Activated T-helper 17 cell treated with anti-CD3 and anti-CD28 coated beads, Interleukin-2, amount 50 U/mL, for 72 hours (primary cell): ENCODE data around the gene PPP3R2. TPM values are rescaled to one million over a fixed set of nuclear protein-coding genes. Genes with fewer than 3 reads are reported as not detected.

Source experiments
- ATAC-seq: fragments of 150-1000 bp; cut with Tn5 transposase; replicated peaks from 2 replicates; pipeline ENCODE4 v1.10.0; 2021; ENCODE audit warnings: mild to moderate bottlenecking, moderate library complexity
- H3K27ac Mint-ChIP-seq: one replicate; pipeline ENCODE4 v1.8.0; 2022; ENCODE audit warnings: mixed read lengths
- H3K27me3 Mint-ChIP-seq: one replicate; pipeline ENCODE4 v1.8.0; 2022; ENCODE audit warnings: mixed read lengths
- H3K36me3 Mint-ChIP-seq: one replicate; pipeline ENCODE4 v1.8.0; 2022; ENCODE audit warnings: low read depth, mild to moderate bottlenecking, mixed read lengths
- H3K4me1 Mint-ChIP-seq: one replicate; pipeline ENCODE4 v1.8.0; 2022; ENCODE audit warnings: mixed read lengths
- H3K4me3 Mint-ChIP-seq: one replicate; pipeline ENCODE4 v1.8.0; 2022; ENCODE audit warnings: mild to moderate bottlenecking, mixed read lengths
- H3K9me3 Mint-ChIP-seq: one replicate; pipeline ENCODE4 v1.8.0; 2022; ENCODE audit warnings: mixed read lengths
- total RNA-seq, 2 donors: library from RNA; stranded (reverse); gene quantifications; one replicate each; pipeline ENCODE4 v1.2.3, GENCODE V29; 2022

Gene PPP3R2, protein sequence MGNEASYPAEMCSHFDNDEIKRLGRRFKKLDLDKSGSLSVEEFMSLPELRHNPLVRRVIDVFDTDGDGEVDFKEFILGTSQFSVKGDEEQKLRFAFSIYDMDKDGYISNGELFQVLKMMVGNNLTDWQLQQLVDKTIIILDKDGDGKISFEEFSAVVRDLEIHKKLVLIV
- total RNA-seq, result not detected

DNA sequence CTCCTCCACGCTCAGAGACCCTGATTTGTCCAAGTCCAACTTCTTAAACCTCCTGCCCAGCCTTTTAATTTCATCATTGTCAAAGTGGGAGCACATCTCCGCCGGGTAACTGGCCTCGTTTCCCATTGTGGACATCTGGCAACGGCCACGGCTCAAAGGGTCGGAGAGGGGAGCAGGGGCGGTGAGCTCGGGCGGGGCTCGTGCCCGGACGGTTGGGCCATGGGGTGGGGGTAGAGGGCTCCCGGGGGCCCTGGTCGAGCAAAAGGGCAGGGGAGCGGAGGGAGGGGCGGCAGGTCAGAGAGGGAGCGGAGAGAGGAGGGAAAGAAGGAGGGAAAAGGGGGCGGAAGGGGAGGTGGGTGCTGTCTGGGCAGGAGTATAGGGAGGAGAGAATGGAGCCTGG is at the start of gene PPP3R2:
PPP3R2 (minus strand) TSS at position 174 of the 400 bp plus-strand sequence; CDS start at position 126, 48 bp downstream.
- H3K27me3 Mint-ChIP-seq, result peaks cover 4% of the 10 kb centered on the region
- H3K4me1 Mint-ChIP-seq, result no peaks in the 10 kb centered on the region
- H3K9me3 Mint-ChIP-seq, result no peaks in the 10 kb centered on the region
- no peak within 1 kb of the TSS for H3K4me3 Mint-ChIP-seq
- ATAC-seq, result no peak
- no peaks in the 10 kb centered on the region for H3K36me3 Mint-ChIP-seq
- H3K27ac Mint-ChIP-seq, result no peak within 1 kb of the TSS

DNA sequence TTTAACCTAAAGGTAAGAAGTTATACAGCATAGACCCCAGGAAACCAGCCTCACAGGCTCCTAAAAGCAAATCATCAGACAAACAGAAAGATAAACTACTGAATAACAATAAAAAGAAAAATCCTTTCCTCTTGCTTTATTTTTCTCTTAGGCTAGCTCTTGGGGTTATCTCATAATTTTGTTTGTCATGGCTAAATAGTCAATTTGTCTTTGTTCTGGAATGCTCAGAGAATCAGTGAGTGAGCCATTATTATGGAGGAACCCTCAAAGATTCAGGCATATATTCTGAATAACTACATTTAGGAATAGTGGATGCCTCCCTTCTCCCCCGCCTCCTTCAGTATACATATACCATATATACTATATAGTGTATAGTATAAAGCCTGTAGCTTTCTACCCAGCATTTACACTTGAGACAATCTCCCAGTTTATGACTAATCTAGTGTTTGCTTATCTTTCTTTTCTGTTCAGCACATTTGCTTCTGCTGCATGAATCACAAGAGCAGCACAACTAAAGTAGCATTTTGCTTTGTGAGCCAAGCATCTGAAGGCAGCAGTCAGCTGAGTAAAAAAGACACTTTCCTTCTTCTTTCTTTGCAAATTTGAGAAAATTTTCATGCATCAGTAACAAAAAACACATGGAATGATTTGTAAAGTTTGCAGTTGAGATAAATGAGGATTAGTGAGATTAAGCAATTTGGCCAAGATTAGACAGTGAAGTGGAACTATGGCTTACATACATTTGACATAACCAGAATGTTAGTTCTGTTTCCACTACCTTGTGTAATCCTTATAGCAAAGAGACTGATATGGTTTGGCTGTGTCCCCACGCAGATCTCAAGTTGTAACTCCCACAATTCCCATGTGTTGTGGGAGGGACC is 45.3 kb upstream of the PPP3R2 start:
- ATAC-seq, result no peak
- no peak overlapping the region for H3K4me3 Mint-ChIP-seq

DNA sequence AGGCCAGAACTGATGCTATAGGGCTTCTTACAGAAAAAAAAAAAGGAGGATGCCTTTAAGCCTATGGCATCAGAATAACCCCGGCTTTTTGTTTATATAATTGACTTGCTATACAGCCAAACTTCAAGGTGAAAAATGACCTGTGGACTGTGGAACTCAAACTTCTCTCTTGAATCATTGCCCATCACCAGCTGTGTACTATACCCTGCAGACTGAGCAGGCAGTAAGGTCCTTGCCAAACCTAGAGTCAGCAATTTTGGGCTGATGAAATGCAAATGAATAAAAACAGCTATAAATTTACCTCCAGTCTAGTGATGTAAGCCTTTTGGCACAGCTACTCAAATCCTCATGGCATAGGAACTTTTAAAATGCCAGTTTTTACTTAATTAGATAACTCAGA is 44.5 kb upstream of the PPP3R2 start:
- no peak for ATAC-seq
- no peaks in the 10 kb centered on the region for H3K36me3 Mint-ChIP-seq
- H3K4me1 Mint-ChIP-seq, result no peaks in the 10 kb centered on the region
- no peak overlapping the region for H3K27ac Mint-ChIP-seq
- no peaks in the 10 kb centered on the region for H3K9me3 Mint-ChIP-seq
- peaks cover 3% of the 10 kb centered on the region for H3K27me3 Mint-ChIP-seq
- no peak overlapping the region for H3K4me3 Mint-ChIP-seq

More for the DNA sequence above, 45.3 kb upstream of the PPP3R2 start:
- Mint-ChIP-seq H3K4me1 (no peaks in the 10 kb centered on the region), H3K27ac (no peak overlapping the region), H3K9me3 (no peaks in the 10 kb centered on the region), H3K36me3 (no peaks in the 10 kb centered on the region), H3K27me3 (peaks cover 3% of the 10 kb centered on the region)

DNA sequence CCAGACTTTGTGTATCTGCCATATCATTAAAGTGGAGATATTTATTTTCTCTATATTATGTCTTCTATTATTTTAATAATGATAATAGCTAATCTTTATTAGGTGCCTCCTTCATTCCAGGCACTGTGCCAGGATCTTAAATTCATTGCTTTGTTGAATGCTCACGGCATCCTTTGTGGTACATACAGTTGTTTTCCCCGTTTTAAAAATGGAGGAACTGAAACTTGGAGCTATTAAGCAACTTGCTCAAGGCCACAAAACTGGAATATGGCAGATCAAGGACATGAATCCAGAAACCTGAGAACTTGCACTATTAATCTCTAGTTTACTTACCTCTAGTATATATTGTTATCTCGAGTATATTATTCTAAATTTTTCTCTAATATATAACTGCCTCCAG is 41.5 kb upstream of the PPP3R2 start:
- H3K27ac Mint-ChIP-seq, result no peak overlapping the region
- H3K4me3 Mint-ChIP-seq, result no peak overlapping the region
- H3K27me3 Mint-ChIP-seq, result peaks cover 3% of the 10 kb centered on the region
- no peaks in the 10 kb centered on the region for H3K4me1 Mint-ChIP-seq
- ATAC-seq, result no peak
- H3K36me3 Mint-ChIP-seq, result no peaks in the 10 kb centered on the region
- H3K9me3 Mint-ChIP-seq, result no peaks in the 10 kb centered on the region

DNA sequence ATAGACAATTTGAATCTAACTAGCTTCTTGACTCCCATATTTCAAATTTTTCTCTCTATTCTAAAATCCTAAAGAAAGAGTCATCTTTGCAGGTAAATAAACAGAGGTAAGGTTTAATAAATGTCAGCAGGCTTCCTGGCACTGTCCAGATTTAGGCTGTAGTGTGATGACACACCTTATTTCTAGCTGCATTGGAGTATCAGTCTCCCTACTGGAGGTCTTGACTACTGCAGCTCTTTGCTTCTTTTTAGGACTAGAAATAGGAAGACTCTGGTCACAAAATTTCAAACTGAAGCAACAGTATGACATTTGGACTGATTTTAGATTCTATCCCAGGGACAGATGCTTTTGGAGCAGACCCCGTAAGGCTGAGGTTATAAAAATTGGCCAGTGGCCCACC is 40.7 kb upstream of the PPP3R2 start:
- ATAC-seq, result no peak
- H3K9me3 Mint-ChIP-seq, result no peaks in the 10 kb centered on the region
- no peak overlapping the region for H3K27ac Mint-ChIP-seq
- no peak overlapping the region for H3K4me3 Mint-ChIP-seq
- no peaks in the 10 kb centered on the region for H3K4me1 Mint-ChIP-seq
- H3K36me3 Mint-ChIP-seq, result no peaks in the 10 kb centered on the region
- no peaks in the 10 kb centered on the region for H3K27me3 Mint-ChIP-seq

DNA sequence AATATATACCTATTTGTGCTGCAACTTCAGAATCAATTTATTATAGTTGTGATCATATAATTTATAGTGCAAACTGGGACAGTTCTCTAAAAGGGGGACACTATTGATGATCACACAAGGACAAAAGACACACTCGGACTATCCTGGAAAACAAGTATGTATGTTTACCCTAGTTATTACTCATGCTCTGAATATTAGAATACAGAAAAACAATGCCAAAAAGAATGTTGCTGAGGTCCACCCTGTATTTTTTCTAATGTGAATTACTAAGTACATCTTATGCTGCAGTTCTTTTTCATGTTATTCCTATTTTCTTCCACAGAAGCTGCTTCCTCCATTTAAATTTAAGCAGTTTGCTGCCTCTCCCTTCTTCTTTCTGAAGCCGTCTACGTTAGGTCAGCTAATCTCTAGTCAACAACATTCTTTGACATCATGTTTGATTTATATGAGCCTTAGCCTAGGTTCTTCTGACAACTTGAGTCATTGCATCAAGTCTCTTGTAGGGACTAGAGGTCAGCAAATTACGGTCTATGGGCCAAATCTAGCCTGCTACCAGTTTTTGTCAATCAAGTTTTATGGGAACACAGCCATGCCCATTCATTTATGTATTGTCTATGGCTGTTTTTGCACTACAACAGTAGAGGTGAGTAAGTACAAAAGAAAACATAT is 40.1 kb upstream of the PPP3R2 start:
- H3K36me3 Mint-ChIP-seq, result no peaks in the 10 kb centered on the region
- ATAC-seq, result no peak
- H3K27ac Mint-ChIP-seq, result no peak overlapping the region
- no peaks in the 10 kb centered on the region for H3K9me3 Mint-ChIP-seq
- no peaks in the 10 kb centered on the region for H3K4me1 Mint-ChIP-seq
- H3K27me3 Mint-ChIP-seq, result no peaks in the 10 kb centered on the region
- no peak overlapping the region for H3K4me3 Mint-ChIP-seq

DNA sequence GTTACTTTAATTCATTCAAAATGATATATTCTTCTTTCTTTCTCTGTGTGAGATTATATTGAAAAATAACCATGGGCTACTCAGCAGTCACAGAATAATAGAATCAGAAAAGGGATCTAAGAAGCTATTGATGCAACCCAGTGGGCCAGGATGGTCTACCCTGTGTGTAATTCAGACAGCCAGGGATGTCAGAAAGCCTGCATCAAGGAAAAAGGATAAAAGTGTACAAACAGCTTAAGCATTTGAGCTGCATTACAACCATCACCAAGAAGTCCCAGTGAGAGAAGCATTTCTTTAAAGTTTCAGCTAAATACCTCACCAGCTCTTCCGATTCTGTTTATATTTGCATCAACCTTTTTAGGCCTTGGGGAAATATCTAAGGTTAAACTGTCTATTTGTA is 37.8 kb upstream of the PPP3R2 start:
- no peak for ATAC-seq
- no peak overlapping the region for H3K27ac Mint-ChIP-seq
- H3K4me1 Mint-ChIP-seq, result no peaks in the 10 kb centered on the region

DNA sequence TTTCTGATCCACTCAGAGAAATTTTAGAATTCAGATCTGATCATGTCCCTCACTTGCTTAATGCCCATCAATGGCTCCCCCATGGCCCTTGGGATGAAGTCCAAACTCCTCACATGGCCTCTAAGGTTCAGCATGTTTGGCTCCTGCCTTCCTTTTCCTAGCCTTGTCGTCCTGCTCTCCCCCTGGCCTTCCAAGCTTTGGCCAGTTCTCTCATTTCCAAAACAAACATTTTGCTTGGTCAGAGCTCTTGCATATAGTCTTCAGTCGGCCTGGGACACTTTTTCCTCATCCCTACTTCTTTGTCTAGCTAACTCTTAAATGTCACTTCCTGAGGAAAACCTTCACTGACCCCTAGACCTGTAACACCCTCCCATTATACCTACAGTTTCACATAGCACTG is 37.1 kb upstream of the PPP3R2 start:
- Mint-ChIP-seq H3K27ac (no peak overlapping the region), H3K27me3 (no peaks in the 10 kb centered on the region)
- no peak for ATAC-seq

More for the DNA sequence above, 37.8 kb upstream of the PPP3R2 start:
- Mint-ChIP-seq H3K36me3 (no peaks in the 10 kb centered on the region), H3K27me3 (no peaks in the 10 kb centered on the region), H3K4me3 (no peak overlapping the region), H3K9me3 (no peaks in the 10 kb centered on the region)

DNA sequence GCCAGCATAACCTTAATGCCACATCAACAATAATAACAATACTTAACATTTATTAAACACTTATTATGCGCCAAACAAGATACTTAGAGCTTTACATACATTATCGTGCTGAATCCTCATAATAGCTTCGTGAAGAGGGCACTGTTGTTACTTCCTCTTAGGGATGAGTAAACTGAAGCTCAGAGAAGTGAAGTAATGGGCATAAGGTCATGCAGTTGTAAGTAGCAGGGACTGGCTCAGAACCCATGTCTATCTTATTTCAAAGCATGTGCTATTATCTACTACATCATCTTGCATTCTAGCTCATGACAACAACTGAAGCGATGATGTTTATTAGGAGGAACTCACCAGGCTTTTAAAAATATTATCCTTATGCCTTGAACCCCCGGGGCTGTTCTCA is 34.9 kb upstream of the PPP3R2 start:
- H3K4me3 Mint-ChIP-seq, result no peak overlapping the region
- ATAC-seq, result no peak
- no peaks in the 10 kb centered on the region for H3K36me3 Mint-ChIP-seq
- no peak overlapping the region for H3K27ac Mint-ChIP-seq
- no peaks in the 10 kb centered on the region for H3K27me3 Mint-ChIP-seq
- no peaks in the 10 kb centered on the region for H3K4me1 Mint-ChIP-seq
- H3K9me3 Mint-ChIP-seq, result no peaks in the 10 kb centered on the region

More for the DNA sequence above, 37.1 kb upstream of the PPP3R2 start:
- Mint-ChIP-seq H3K9me3 (no peaks in the 10 kb centered on the region), H3K4me1 (no peaks in the 10 kb centered on the region), H3K4me3 (no peak overlapping the region), H3K36me3 (no peaks in the 10 kb centered on the region)

DNA sequence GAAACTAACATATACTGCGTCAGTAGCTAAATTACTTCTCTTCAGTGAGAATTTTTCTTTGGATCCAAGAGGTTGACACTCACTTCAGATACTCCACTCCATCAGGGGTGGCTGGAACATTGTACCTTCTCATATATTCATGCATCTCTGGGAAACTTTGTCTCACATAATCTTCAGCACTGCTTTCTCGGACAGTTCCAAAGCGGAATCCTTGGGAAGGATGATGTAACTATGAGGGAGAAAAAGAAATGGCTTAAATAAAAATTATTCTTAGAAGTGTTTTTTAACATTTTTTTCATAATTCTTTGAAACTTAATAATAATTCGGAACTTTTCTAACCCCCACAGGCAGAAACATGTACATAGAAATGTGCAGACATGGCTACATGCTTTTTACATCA is 33.4 kb upstream of the PPP3R2 start:
- no peak overlapping the region for H3K27ac Mint-ChIP-seq
- no peak overlapping the region for H3K4me3 Mint-ChIP-seq
- no peaks in the 10 kb centered on the region for H3K4me1 Mint-ChIP-seq

DNA sequence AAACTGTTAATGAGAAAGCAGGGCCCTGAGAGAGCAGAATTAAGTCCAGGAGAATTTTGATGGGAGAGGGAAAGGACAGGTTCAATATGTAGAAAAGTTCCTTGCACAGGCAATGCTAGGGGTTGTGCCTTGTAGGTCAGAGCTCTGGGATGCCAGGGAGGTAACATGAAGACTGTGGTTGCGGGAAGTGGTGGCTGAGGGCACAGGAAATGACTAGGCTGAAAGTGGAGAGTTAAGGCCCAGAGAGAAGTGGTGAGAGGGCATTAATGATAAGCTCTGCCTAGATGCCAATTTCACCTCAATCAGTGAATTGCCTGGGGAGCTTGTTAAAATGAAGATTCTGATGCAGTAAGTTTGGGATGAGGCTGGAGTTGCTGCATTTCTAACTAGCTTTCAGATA is 31.5 kb upstream of the PPP3R2 start:
- Mint-ChIP-seq H3K27me3 (no peaks in the 10 kb centered on the region), H3K4me1 (no peaks in the 10 kb centered on the region), H3K36me3 (no peaks in the 10 kb centered on the region), H3K27ac (no peak overlapping the region), H3K9me3 (no peaks in the 10 kb centered on the region), H3K4me3 (no peak overlapping the region)
- ATAC-seq, result peak; percentile 70

More for the DNA sequence above, 33.4 kb upstream of the PPP3R2 start:
- Mint-ChIP-seq H3K27me3 (no peaks in the 10 kb centered on the region), H3K9me3 (no peaks in the 10 kb centered on the region), H3K36me3 (no peaks in the 10 kb centered on the region)
- ATAC-seq, result no peak

DNA sequence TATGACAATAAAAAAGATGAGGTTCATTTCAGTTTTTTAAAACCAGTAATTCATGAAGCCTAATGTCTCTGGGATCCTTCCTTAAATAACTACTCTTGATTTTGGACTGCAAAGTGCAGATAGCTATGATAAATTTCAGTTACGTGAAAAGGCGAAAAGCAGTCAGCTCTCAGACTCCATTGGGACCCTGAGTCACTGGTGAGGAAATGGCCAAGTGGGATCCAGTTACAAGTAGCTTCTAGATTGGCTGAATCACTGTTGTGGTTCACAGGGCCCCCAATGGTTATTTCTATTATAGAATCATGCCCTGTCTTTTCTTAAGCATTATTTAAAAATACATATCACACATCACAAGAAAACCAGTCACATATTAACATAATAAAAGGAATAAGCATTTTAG is 31.1 kb upstream of the PPP3R2 start:
- Mint-ChIP-seq H3K27ac (no peak overlapping the region), H3K9me3 (no peaks in the 10 kb centered on the region), H3K27me3 (no peaks in the 10 kb centered on the region), H3K36me3 (no peaks in the 10 kb centered on the region), H3K4me1 (no peaks in the 10 kb centered on the region), H3K4me3 (no peak overlapping the region)
- no peak for ATAC-seq

DNA sequence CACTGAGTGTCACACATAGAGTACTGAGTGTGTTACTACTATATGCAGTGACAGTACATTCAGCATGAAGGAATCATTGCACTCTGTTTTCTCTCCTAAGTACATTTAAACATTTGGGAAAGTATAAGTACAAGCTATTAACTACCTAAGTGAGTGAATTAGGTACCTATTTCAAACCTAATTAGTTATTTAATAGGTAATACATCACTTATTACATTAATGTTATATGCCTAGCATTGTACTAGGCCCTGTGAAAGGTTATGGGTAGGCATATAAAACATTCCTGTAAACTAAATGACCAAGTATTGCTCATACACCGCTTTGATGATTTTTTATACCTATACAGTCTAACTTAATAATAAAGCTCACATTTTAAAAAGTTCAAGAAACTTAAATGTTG is 25.7 kb upstream of the PPP3R2 start:
- Mint-ChIP-seq H3K27me3 (peaks cover 3% of the 10 kb centered on the region), H3K36me3 (no peaks in the 10 kb centered on the region), H3K27ac (no peak overlapping the region), H3K4me3 (no peak overlapping the region), H3K4me1 (no peaks in the 10 kb centered on the region), H3K9me3 (no peaks in the 10 kb centered on the region)
- ATAC-seq, result no peak

DNA sequence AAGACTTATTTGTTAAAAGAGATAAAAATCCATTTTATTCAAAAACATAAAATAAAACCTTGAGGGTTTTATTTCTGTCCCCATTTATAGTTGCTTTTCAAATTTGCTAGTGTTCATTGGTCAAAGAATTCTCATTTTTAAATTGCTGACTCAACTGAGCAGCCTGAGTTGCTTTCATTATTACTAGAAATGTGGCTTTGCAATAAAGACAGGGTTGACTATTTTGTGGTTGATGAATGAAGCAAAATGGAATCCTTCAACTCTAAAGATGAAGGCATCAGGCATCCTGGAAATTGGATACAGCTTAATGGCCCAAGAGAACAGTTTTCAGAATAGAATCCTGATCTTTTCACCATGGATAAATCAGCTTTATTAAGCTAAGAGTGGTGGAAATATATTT is 23.9 kb upstream of the PPP3R2 start:
- H3K36me3 Mint-ChIP-seq, result no peaks in the 10 kb centered on the region
- H3K4me1 Mint-ChIP-seq, result no peaks in the 10 kb centered on the region
- no peak overlapping the region for H3K27ac Mint-ChIP-seq
- H3K27me3 Mint-ChIP-seq, result peaks cover 3% of the 10 kb centered on the region
- ATAC-seq, result peak; percentile 31
- H3K9me3 Mint-ChIP-seq, result no peaks in the 10 kb centered on the region
- H3K4me3 Mint-ChIP-seq, result no peak overlapping the region

DNA sequence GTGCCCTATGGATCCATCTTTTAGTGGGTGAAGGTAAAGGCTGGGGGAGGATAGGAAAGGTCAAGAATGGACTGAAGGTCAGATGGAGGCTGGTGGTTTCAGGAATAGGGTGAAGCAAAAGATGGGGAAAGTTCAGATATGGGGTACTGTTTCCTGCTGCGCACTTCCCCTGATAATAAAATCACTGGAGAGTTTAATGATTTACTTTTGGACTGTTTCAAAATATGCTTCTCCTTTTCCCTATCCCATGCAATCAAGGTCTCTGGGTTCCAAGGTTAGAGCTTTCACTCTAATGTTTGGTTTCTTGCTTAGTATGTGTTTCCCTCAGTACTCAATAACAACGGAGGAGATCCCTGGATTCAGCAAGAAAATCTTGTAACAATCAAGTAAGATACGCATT is 10.8 kb upstream of the PPP3R2 start:
- Mint-ChIP-seq H3K36me3 (no peaks in the 10 kb centered on the region), H3K4me1 (no peaks in the 10 kb centered on the region), H3K27me3 (peaks cover 6% of the 10 kb centered on the region), H3K27ac (no peak overlapping the region), H3K4me3 (no peak overlapping the region), H3K9me3 (no peaks in the 10 kb centered on the region)
- no peak for ATAC-seq
